ENCODE data around the gene SH3GL2. TPM values are rescaled to one million over a fixed set of nuclear protein-coding genes. Genes with fewer than 3 reads are reported as not detected.

The SH3GL2 gene
- total RNA-seq, 1 donor from 2014 or later, result not detected

DNA sequence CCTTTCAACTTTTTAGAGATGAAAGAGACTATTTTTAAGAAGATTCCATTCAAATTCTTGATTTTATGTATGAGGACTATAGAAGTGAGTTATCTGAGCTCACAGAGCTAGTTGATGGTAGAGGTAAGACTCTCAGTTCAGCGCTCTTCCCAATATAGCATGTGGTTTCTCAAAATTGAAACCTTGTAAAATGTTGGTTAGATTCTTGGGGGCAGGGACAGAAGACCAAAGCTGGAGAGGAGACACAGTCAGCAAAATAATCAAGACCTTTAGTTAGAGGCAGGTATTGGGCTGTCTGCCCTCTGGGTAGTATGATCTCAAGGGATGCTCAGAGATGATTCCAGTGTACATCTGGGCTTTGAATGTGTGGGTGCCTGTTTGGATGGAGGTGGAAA lies 246.4 kb downstream of the SH3GL2 start:
- H3K9me3 ChIP-seq, result no peaks in the 10 kb centered on the region
- no peaks in the 10 kb centered on the region for H3K27me3 ChIP-seq
- peaks cover 0 to 4% of the 10 kb centered on the region in 2 donors for H3K4me1 ChIP-seq
- no peaks in the 10 kb centered on the region for H3K36me3 ChIP-seq
- H3K4me3 ChIP-seq, result no peak overlapping the region
- intact Hi-C loops (cut with DNase I), result no loop called here
- TF ChIP-seq, protein P1, sequence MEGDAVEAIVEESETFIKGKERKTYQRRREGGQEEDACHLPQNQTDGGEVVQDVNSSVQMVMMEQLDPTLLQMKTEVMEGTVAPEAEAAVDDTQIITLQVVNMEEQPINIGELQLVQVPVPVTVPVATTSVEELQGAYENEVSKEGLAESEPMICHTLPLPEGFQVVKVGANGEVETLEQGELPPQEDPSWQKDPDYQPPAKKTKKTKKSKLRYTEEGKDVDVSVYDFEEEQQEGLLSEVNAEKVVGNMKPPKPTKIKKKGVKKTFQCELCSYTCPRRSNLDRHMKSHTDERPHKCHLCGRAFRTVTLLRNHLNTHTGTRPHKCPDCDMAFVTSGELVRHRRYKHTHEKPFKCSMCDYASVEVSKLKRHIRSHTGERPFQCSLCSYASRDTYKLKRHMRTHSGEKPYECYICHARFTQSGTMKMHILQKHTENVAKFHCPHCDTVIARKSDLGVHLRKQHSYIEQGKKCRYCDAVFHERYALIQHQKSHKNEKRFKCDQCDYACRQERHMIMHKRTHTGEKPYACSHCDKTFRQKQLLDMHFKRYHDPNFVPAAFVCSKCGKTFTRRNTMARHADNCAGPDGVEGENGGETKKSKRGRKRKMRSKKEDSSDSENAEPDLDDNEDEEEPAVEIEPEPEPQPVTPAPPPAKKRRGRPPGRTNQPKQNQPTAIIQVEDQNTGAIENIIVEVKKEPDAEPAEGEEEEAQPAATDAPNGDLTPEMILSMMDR (IDR thresholded peaks at IDR 0.05), result no peak
- DNase-seq (ENCODE audit: low spot score in 2 of 2), result no peak
- peak overlapping the region in 1 of 2 donors; percentile 53 for H3K27ac ChIP-seq

DNA sequence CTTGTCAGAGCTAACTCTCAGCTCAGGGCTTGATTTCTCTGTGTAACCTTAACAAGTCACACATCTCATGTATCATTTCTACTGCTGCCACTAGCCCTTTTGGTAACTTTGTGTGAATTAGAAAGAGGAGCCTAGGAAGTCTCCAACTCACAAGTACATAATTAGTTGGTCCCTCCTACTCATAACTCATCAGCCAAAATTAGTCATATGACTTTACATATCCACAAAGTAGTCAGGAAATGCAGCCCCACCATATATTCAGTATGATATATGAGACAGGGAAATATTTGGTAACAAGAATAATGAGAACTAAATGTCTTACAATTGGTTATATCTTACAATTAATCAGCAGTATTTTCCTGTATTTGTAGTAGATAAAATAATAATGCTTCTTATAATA lies 250.2 kb downstream of the SH3GL2 start:
- TF ChIP-seq, protein P1 (IDR thresholded peaks at IDR 0.05), result no peak
- DNase-seq (ENCODE audit: low spot score in 2 of 2), result no peak
- intact Hi-C loops (cut with DNase I), result no loop called here
- H3K27ac ChIP-seq, result no peak overlapping the region
- peaks cover 0 to 4% of the 10 kb centered on the region in 2 donors for H3K4me1 ChIP-seq
- H3K36me3 ChIP-seq, result no peaks in the 10 kb centered on the region
- H3K4me3 ChIP-seq, result no peak overlapping the region
- no peaks in the 10 kb centered on the region for H3K27me3 ChIP-seq
- H3K9me3 ChIP-seq, result no peaks in the 10 kb centered on the region

DNA sequence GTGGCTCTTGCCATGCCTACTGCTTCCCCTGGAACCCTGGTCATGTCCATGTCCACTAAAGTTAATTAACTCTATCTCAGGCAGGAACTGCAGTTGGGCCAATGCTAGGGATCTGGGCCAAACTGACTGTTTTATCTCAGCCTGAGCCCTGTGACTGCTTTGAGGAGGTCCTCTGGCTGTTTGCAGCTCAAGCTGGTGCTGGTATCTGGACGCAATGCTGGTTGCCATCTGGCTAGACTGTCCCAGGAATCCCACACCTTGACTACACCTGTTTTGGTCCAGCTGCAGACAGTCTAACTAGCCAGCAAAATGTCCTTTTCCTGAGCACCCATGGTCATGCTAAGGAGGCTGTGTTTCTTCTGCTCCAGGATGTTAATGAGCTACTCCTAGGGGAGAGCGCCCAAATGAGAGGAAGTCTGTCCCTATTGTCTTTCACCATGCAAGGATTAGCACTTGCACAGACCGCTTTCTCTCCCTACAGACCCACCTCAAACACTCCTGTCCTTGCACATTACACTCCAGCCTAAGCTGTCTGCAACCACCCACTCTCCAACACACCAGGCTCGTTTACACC lies 251.0 kb downstream of the SH3GL2 start:
- no peak overlapping the region for H3K4me3 ChIP-seq
- intact Hi-C loops (cut with DNase I), result no loop called here
- no peaks in the 10 kb centered on the region for H3K36me3 ChIP-seq
- TF ChIP-seq, protein P1 (IDR thresholded peaks at IDR 0.05), result no peak
- no peak overlapping the region for H3K27ac ChIP-seq
- H3K4me1 ChIP-seq, result no peaks in the 10 kb centered on the region
- H3K9me3 ChIP-seq, result no peaks in the 10 kb centered on the region
- H3K27me3 ChIP-seq, result no peaks in the 10 kb centered on the region
- DNase-seq (ENCODE audit: low spot score in 2 of 2), result no peak

DNA sequence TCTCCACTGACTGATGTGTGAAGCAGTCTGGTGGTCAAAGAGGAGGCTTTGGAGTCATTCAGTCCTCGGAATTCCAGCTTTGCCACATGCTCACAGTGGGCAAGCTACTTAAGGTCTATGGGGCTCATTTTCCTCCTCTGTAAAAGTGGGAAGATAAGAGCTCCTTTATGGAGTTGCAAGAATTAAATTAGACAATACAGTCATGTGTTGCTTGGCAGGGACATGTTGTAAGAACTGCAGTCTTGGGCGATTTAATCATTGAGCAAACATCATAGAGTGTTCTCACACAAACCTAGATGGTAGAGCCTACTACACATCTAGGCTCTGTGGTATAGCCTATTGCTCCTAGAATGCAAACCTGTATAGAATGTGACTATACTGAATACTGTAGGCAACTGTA lies 253.9 kb downstream of the SH3GL2 start:
- Histone ChIP-seq H3K4me3 (no peak overlapping the region), H3K36me3 (no peaks in the 10 kb centered on the region), H3K4me1 (no peaks in the 10 kb centered on the region), H3K9me3 (no peaks in the 10 kb centered on the region), H3K27ac (no peak overlapping the region), H3K27me3 (no peaks in the 10 kb centered on the region)
- TF ChIP-seq, protein P1 (IDR thresholded peaks at IDR 0.05), result no peak
- intact Hi-C loops (cut with DNase I), result no loop called here
- DNase-seq (ENCODE audit: low spot score in 2 of 2), result no peak

DNA sequence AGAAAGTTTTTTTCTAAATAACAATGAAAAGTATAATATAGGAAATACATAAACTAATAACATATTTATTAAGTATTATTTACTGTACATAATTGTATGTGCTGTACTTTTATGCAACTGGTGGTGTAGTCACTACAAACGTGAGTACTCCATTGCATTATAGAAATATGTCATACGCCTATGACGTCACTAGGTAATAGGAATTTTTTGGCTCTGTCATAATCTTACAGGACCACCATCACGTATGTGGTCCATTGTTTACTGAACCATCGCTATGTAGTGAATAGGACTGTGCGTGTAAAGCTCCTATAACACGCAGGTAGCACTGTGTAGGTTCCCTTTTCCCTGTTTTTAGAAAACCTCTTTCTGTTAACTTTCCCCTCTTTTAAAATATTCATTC lies 255.0 kb downstream of the SH3GL2 start:
- no peaks in the 10 kb centered on the region for H3K27me3 ChIP-seq
- H3K27ac ChIP-seq, result no peak overlapping the region
- intact Hi-C loops (cut with DNase I), result no loop called here
- no peak overlapping the region for H3K4me3 ChIP-seq
- H3K9me3 ChIP-seq, result no peaks in the 10 kb centered on the region
- TF ChIP-seq, protein P1 (IDR thresholded peaks at IDR 0.05), result no peak
- no peaks in the 10 kb centered on the region for H3K4me1 ChIP-seq
- H3K36me3 ChIP-seq, result no peaks in the 10 kb centered on the region
- no peak for DNase-seq (ENCODE audit: low spot score in 2 of 2)

DNA sequence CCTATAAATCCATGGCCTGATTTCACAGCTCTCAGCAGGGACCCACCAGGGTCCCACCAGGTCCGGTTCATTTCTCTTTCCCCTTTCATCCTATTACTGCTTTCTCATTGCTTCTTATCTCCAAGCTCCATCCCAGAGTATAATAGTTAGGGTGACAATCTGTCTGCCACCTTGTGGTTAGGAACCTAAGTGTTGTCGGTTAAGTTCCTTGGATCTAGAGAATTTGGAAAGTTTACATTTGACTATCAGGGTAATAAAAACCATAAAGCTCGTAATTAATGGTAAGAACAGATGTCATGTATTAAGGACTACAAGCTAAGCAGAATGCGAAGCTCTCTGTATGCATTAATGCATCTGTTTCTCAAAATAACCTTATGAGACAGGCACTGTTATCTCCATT lies 259.1 kb downstream of the SH3GL2 start:
- Histone ChIP-seq H3K4me3 (no peak overlapping the region), H3K27ac (no peak overlapping the region), H3K9me3 (no peaks in the 10 kb centered on the region), H3K4me1 (peaks cover 0 to 3% of the 10 kb centered on the region in 2 donors), H3K36me3 (no peaks in the 10 kb centered on the region), H3K27me3 (no peaks in the 10 kb centered on the region)
- intact Hi-C loops (cut with DNase I), result no loop called here
- TF ChIP-seq, protein P1 (IDR thresholded peaks at IDR 0.05), result no peak
- no peak for DNase-seq (ENCODE audit: low spot score in 2 of 2)

All from ascending aorta (tissue), 2 donors.